CD4-positive, alpha-beta memory T cell (primary cell): ENCODE data around the gene CBLN3. TPM values are rescaled to one million over a fixed set of nuclear protein-coding genes. Genes with fewer than 3 reads are reported as not detected.
A peak's percentile ranks its signal among the peaks of the same experiment; 100 is the strongest.

Source experiments
- CTCF ChIA-PET: fragments of 350-600 bp; sonication (Branson Sonifier 250); formaldehyde crosslinking; loops from one replicate; lab custom pipeline; 2021; ENCODE audit warnings: inconsistent platforms; ENCODE audit not compliant: partially characterized antibody; lab: Charles Lee
- POLR2A ChIA-PET: fragments of 350-600 bp; sonication (Branson Sonifier 250); formaldehyde crosslinking; loops from one replicate; lab custom pipeline; 2021; ENCODE audit not compliant: partially characterized antibody; lab: Charles Lee
- DNase-seq, 5 donors: peaks; one replicate each; pipeline versions ENCODE4 v3.0.0 to v3.0.0-alpha.2; 2020 to 2022; ENCODE audit warnings: mixed read lengths in 1 of 5
- H3K27ac ChIP-seq: one replicate; pipeline ENCODE4 v1.7.0; 2013; ENCODE audit warnings: low read depth, low read length
- H3K27me3 ChIP-seq: 2 replicates; pipeline ENCODE4 v1.7.0; 2013; ENCODE audit warnings: mild to moderate bottlenecking, low read length, moderate library complexity; ENCODE audit not compliant: insufficient read depth
- H3K36me3 ChIP-seq: 2 replicates; pipeline ENCODE4 v1.7.0; 2013; ENCODE audit warnings: mild to moderate bottlenecking, low read length, moderate library complexity; ENCODE audit not compliant: insufficient read depth
- H3K4me1 ChIP-seq: 2 replicates; pipeline ENCODE4 v1.7.0; 2013; ENCODE audit warnings: mild to moderate bottlenecking, low read length, moderate library complexity; ENCODE audit not compliant: insufficient read depth
- H3K4me3 ChIP-seq, 2 donors: one replicate each; pipeline ENCODE4 v1.7.0; 2013; ENCODE audit warnings: low read length in 2 of 2, mild to moderate bottlenecking in 1 of 2
- H3K9me3 ChIP-seq, 2 donors: one replicate each; pipeline ENCODE4 v1.7.0; 2013; ENCODE audit warnings: low read length in 2 of 2, control low read depth in 1 of 2; ENCODE audit not compliant: control insufficient read depth in 1 of 2
- H3K27ac Mint-ChIP-seq, 7 donors: one replicate each; pipeline ENCODE4 v1.8.0; 2020 to 2021; ENCODE audit warnings: mixed read lengths in 7 of 7, mild to moderate bottlenecking in 6 of 7, inconsistent platforms in 3 of 7, moderate library complexity in 3 of 7
- H3K27me3 Mint-ChIP-seq, 2 donors: one replicate each; pipeline ENCODE4 v1.8.0; 2020 to 2021; ENCODE audit warnings: mixed read lengths in 2 of 2
- H3K36me3 Mint-ChIP-seq, 2 donors: one replicate each; pipeline ENCODE4 v1.8.0; 2020 to 2021; ENCODE audit warnings: mixed read lengths in 2 of 2, inconsistent platforms in 1 of 2, mild to moderate bottlenecking in 1 of 2
- H3K4me1 Mint-ChIP-seq, 4 donors: one replicate each; pipeline ENCODE4 v1.8.0; 2020 to 2021; ENCODE audit warnings: mixed read lengths in 4 of 4, mild to moderate bottlenecking in 1 of 4
- H3K4me3 Mint-ChIP-seq, 8 donors: one replicate each; pipeline ENCODE4 v1.8.0; 2020 to 2021; ENCODE audit warnings: mixed read lengths in 8 of 8, mild to moderate bottlenecking in 7 of 8, moderate library complexity in 6 of 8, inconsistent platforms in 3 of 8
- H3K9me3 Mint-ChIP-seq, 8 donors: one replicate each; pipeline ENCODE4 v1.8.0; 2020 to 2021; ENCODE audit warnings: mixed read lengths in 8 of 8, mild to moderate bottlenecking in 5 of 8, inconsistent platforms in 3 of 8, moderate library complexity in 1 of 8
- intact Hi-C: fragments of 100-400 bp; cut with micrococcal nuclease; formaldehyde crosslinking; loops from one replicate; pipeline ENCODE4 v1.15.1; 2023
- polyA plus RNA-seq, 2 donors: library from polyadenylated mRNA; unstranded; fragments of 300-500 nt; fragmentation: Illumina TruSeq; gene quantifications; one replicate each; pipeline ENCODE4 v1.2.3, GENCODE V29; 2021
- total RNA-seq, 2 experiments: library from RNA; stranded (reverse); gene quantifications; one replicate each; pipeline ENCODE4 v1.2.3, GENCODE V29; 2021

CBLN3 gene
- total and polyA plus RNA-seq, 4 experiments from 2014 or later = 0.41 to 6.1 (median 3.8) TPM; not detected in 1

GRCh38 chr14:24432259-24433131 is 3.0 kb upstream of the CBLN3 start:
- H3K9me3 Mint-ChIP-seq = no peaks in the 10 kb centered on the region
- peaks cover 30 to 57% of the 10 kb centered on the region in 2 donors for H3K36me3 Mint-ChIP-seq
- DNase-seq = peak in 1 of 5 donors; percentile 39
- no peaks in the 10 kb centered on the region for H3K9me3 ChIP-seq
- POLR2A ChIA-PET = interaction anchor here (1.0 to 11.1 kb wide), 17 partner anchors 7 to 318 kb away, joined by 3 to 361 read pairs (median 19); partner anchors contain the start of genes ADCY4, DCAF11, DHRS1 and GMPR2
- no peak overlapping the region for H3K4me3 ChIP-seq
- CTCF ChIA-PET = interaction anchor here (0.9 to 24.1 kb wide), 30 partner anchors 9 to 375 kb away, joined by 3 to 791 read pairs (median 8); partner anchors contain the start of genes ADCY4, CIDEB, DCAF11 and DHRS1
- peak overlapping the region; percentile 93 for H3K27ac ChIP-seq
- H3K27me3 ChIP-seq = no peaks in the 10 kb centered on the region
- H3K27me3 Mint-ChIP-seq = no peaks in the 10 kb centered on the region
- peak overlapping the region in 5 of 7 donors; percentile 15 to 98 (median 36) for H3K27ac Mint-ChIP-seq
- H3K36me3 ChIP-seq = peaks cover 34% of the 10 kb centered on the region
- peak overlapping the region in 3 of 8 donors; percentile 13 to 90 (median 16) for H3K4me3 Mint-ChIP-seq
- peaks cover 62% of the 10 kb centered on the region for H3K4me1 ChIP-seq
- intact Hi-C loops = loop anchor here (5.0 kb wide), 3 partner anchors 120 to 865 kb away; partner anchors contain the start of genes AP1G2, LTB4R and LTB4R2
- peaks cover 27 to 66% (median 45%) of the 10 kb centered on the region in 4 donors for H3K4me1 Mint-ChIP-seq

- H3K27me3 Mint-ChIP-seq = no peaks in the 10 kb centered on the region
- ChIA-PET POLR2A (interaction anchor here (0.7 to 11.1 kb wide), 26 partner anchors 7 to 317 kb away, joined by 3 to 361 read pairs (median 8); partner anchors contain the start of genes ADCY4, CHMP4A, DCAF11 and DHRS1), CTCF (interaction anchor here (0.6 to 24.1 kb wide), 41 partner anchors 10 to 374 kb away, joined by 3 to 791 read pairs (median 5); partner anchors contain the start of genes ADCY4, CIDEB, DCAF11 and DHRS1)
- H3K4me3 Mint-ChIP-seq = peak overlapping the region; percentile 90 to 95 (median 92)
- intact Hi-C loops = loop anchor here (1.0 to 5.0 kb wide), 7 partner anchors 66 to 864 kb away; partner anchors contain the start of genes AP1G2, LTB4R and LTB4R2
- no peaks in the 10 kb centered on the region for H3K27me3 ChIP-seq
- peaks cover 0 to under 1% (median 0%) of the 10 kb centered on the region in 8 donors for H3K9me3 Mint-ChIP-seq
- peak overlapping the region; percentile 84 to 98 (median 96) for H3K27ac Mint-ChIP-seq
- peaks cover 27 to 66% (median 45%) of the 10 kb centered on the region in 4 donors for H3K4me1 Mint-ChIP-seq
- DNase-seq = peak; percentile 85 to 87 (median 85)
- H3K4me1 ChIP-seq = peaks cover 61% of the 10 kb centered on the region
- H3K4me3 ChIP-seq = peak overlapping the region in 1 of 2 donors; percentile 87
- peaks cover 33% of the 10 kb centered on the region for H3K36me3 ChIP-seq
- peak overlapping the region; percentile 93 for H3K27ac ChIP-seq
- H3K36me3 Mint-ChIP-seq = peaks cover 26 to 52% of the 10 kb centered on the region in 2 donors
- H3K9me3 ChIP-seq = no peaks in the 10 kb centered on the region
Measured at GRCh38 chr14:24431569-24432258, 2.2 kb upstream of the CBLN3 start.

- Histone ChIP-seq H3K27me3 (no peaks in the 10 kb centered on the region), H3K36me3 (peaks cover 26% of the 10 kb centered on the region), H3K4me1 (peaks cover 61% of the 10 kb centered on the region), H3K27ac (peak overlapping the region; percentile 93), H3K4me3 (peak overlapping the region; percentile 87 to 97), H3K9me3 (no peaks in the 10 kb centered on the region)
- Mint-ChIP-seq H3K9me3 (peaks cover 0 to 2% (median 0%) of the 10 kb centered on the region in 8 donors), H3K27ac (peak overlapping the region; percentile 84 to 98 (median 96)), H3K27me3 (no peaks in the 10 kb centered on the region), H3K36me3 (peaks cover 24 to 46% of the 10 kb centered on the region in 2 donors), H3K4me3 (peak overlapping the region; percentile 90 to 95 (median 92)), H3K4me1 (peaks cover 31 to 68% (median 46%) of the 10 kb centered on the region in 4 donors)
- peak; percentile 52 to 80 (median 69) for DNase-seq
- intact Hi-C loops = loop anchor here (1.0 to 5.0 kb wide), 7 partner anchors 66 to 864 kb away; partner anchors contain the start of genes AP1G2, LTB4R and LTB4R2
- ChIA-PET POLR2A (interaction anchor here (0.7 to 11.1 kb wide), 46 partner anchors 7 to 1129 kb away, joined by 3 to 361 read pairs (median 5); partner anchors contain the start of genes ADCY4, CHMP4A, DCAF11 and DHRS1), CTCF (interaction anchor here (0.6 to 24.1 kb wide), 43 partner anchors 10 to 373 kb away, joined by 3 to 791 read pairs (median 5); partner anchors contain the start of genes ADCY4, CIDEB, DCAF11 and DHRS1)
Measured at GRCh38 chr14:24430682-24431568, 1.5 kb upstream of the CBLN3 start.

- peak overlapping the region; percentile 93 for H3K27ac ChIP-seq
- peaks cover 66% of the 10 kb centered on the region for H3K4me1 ChIP-seq
- H3K36me3 Mint-ChIP-seq = peaks cover 20 to 40% of the 10 kb centered on the region in 2 donors
- ChIA-PET POLR2A (interaction anchor here (0.6 to 11.1 kb wide), 49 partner anchors 8 to 1867 kb away, joined by 3 to 361 read pairs (median 5); partner anchors contain the start of genes ADCY4, CHMP4A, DCAF11 and DHRS1), CTCF (interaction anchor here (1.0 to 24.1 kb wide), 17 partner anchors 10 to 372 kb away, joined by 3 to 791 read pairs (median 15); partner anchors contain the start of genes ADCY4, CIDEB, DHRS1 and LTB4R)
- no peaks in the 10 kb centered on the region for H3K27me3 Mint-ChIP-seq
- H3K9me3 ChIP-seq = no peaks in the 10 kb centered on the region
- intact Hi-C loops = loop anchor here (5.0 kb wide), 3 partner anchors 118 to 863 kb away; partner anchors contain the start of genes AP1G2, LTB4R and LTB4R2
- peak overlapping the region; percentile 90 to 95 (median 92) for H3K4me3 Mint-ChIP-seq
- peaks cover 24% of the 10 kb centered on the region for H3K36me3 ChIP-seq
- peaks cover 0 to 2% (median 0%) of the 10 kb centered on the region in 8 donors for H3K9me3 Mint-ChIP-seq
- H3K27me3 ChIP-seq = no peaks in the 10 kb centered on the region
- DNase-seq = peak; percentile 51 to 74 (median 57)
- peak overlapping the region; percentile 87 to 97 for H3K4me3 ChIP-seq
- peaks cover 35 to 68% (median 49%) of the 10 kb centered on the region in 4 donors for H3K4me1 Mint-ChIP-seq
- peak overlapping the region; percentile 84 to 98 (median 96) for H3K27ac Mint-ChIP-seq
Measured at GRCh38 chr14:24430143-24430681, 744 bp upstream of the CBLN3 start.

DNA sequence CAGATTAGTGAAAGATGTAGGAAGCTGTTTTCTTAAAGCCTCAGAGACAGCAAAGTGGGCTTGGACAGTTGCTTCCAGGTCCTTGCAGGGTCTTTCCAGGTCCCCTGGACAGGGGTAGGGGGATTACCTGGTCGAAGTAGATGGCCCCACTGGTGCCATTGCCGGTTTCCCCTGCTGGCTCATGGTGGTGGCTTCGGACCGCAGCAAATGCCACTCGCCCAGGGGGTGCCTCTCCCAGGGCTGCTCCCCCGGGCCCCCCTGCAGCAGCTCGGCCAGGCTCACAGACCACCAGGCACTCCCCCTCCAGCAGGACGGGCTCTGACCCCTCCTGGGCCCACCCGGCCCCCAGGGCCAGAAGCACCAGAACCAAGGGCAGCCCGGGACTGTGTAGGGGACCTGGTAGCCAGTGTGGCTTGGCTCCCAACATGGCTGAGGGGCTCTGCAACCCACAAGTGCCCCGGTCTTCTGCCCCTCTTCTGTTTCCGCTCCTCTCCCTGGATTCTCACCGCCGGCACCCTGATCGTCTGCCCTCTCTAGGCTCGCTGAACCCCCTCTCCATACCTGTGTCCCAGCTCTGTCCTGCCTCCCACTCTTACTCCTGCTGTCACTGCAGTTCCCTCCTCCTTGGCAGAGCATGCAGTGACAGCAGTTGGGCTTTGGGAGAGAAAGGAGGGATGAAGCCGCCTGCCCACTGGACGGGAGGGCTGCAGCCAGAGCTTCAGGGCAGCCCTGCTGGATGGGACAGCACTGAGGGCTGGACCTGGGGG is 657 bp downstream of the CBLN3 start:
- Mint-ChIP-seq H3K4me3 (peak overlapping the region in 7 of 8 donors; percentile 81 to 95 (median 89)), H3K27ac (peak overlapping the region; percentile 98 to 99 (median 98)), H3K9me3 (peaks cover 0 to 2% (median 0%) of the 10 kb centered on the region in 8 donors), H3K4me1 (peaks cover 35 to 64% (median 50%) of the 10 kb centered on the region in 4 donors), H3K36me3 (peaks cover 16 to 28% of the 10 kb centered on the region in 2 donors), H3K27me3 (no peaks in the 10 kb centered on the region)
- intact Hi-C loops = loop anchor here (1.0 kb wide), 3 partner anchors 13 to 348 kb away; partner anchors contain the start of genes RABGGTA and SDR39U1
- peak overlapping the region; percentile 93 for H3K27ac ChIP-seq
- no peaks in the 10 kb centered on the region for H3K27me3 ChIP-seq
- H3K9me3 ChIP-seq = no peaks in the 10 kb centered on the region
- H3K4me3 ChIP-seq = peak overlapping the region in 1 of 2 donors; percentile 87
- ChIA-PET CTCF (interaction anchor here (0.6 to 24.1 kb wide), 3 partner anchors 8 to 187 kb away, joined by 3 to 791 read pairs (median 42); partner anchors contain the start of genes ADCY4, RIPK3 and TINF2), POLR2A (interaction anchor here (2.2 to 11.1 kb wide), 8 partner anchors 10 to 215 kb away, joined by 22 to 361 read pairs (median 64); partner anchors contain the start of genes ADCY4, CHMP4A, DHRS1 and LTB4R)
- H3K4me1 ChIP-seq = peaks cover 69% of the 10 kb centered on the region
- H3K36me3 ChIP-seq = peaks cover 20% of the 10 kb centered on the region
- peak in 1 of 5 donors; percentile 38 for DNase-seq
